ENCODE data around the gene UBE2QL1. TPM values are rescaled to one million over a fixed set of nuclear protein-coding genes. Genes with fewer than 3 reads are reported as not detected.

UBE2QL1 gene
- total RNA-seq, 1 donor from 2014 or later: 5.6 TPM

GRCh38 chr5:6404129-6404528, 44.5 kb upstream of the UBE2QL1 start:
- Mint-ChIP-seq H3K4me1 (ENCODE audit: unreplicated experiment) (no peaks in the 10 kb centered on the region), H3K36me3 (no peaks in the 10 kb centered on the region), H3K27ac (no peak overlapping the region), H3K4me3 (no peak overlapping the region), H3K9me3 (no peaks in the 10 kb centered on the region), H3K27me3 (peaks cover 53% of the 10 kb centered on the region)
- no peak for TF ChIP-seq CTCF (conservative IDR thresholded peaks at IDR 0.05)
- DNase-seq (ENCODE audit: extremely low spot score, unreplicated experiment): peak; percentile 32

- no peak for DNase-seq (ENCODE audit: extremely low spot score, unreplicated experiment)
- H3K27ac Mint-ChIP-seq: no peak overlapping the region
- H3K4me3 Mint-ChIP-seq: no peak overlapping the region
- no peaks in the 10 kb centered on the region for H3K9me3 Mint-ChIP-seq
- TF ChIP-seq CTCF (conservative IDR thresholded peaks at IDR 0.05): no peak
- H3K36me3 Mint-ChIP-seq: no peaks in the 10 kb centered on the region
- no peaks in the 10 kb centered on the region for H3K4me1 Mint-ChIP-seq (ENCODE audit: unreplicated experiment)
- peaks cover 53% of the 10 kb centered on the region for H3K27me3 Mint-ChIP-seq
These were observed 43.1 kb upstream of the UBE2QL1 start for GRCh38 chr5:6405591-6405990.

- TF ChIP-seq CTCF (conservative IDR thresholded peaks at IDR 0.05): no peak
- H3K4me3 Mint-ChIP-seq: no peak overlapping the region
- H3K27me3 Mint-ChIP-seq: peaks cover 45% of the 10 kb centered on the region
These were observed 41.0 kb upstream of the UBE2QL1 start for GRCh38 chr5:6407558-6408259.

GRCh38 chr5:6408260-6408596, 40.4 kb upstream of the UBE2QL1 start:
- no peaks in the 10 kb centered on the region for H3K9me3 Mint-ChIP-seq
- no peak overlapping the region for H3K4me3 Mint-ChIP-seq
- no peak for DNase-seq (ENCODE audit: extremely low spot score, unreplicated experiment)
- H3K36me3 Mint-ChIP-seq: no peaks in the 10 kb centered on the region
- H3K27ac Mint-ChIP-seq: no peak overlapping the region
- H3K27me3 Mint-ChIP-seq: peaks cover 46% of the 10 kb centered on the region
- no peak for TF ChIP-seq CTCF (conservative IDR thresholded peaks at IDR 0.05)
- H3K4me1 Mint-ChIP-seq (ENCODE audit: unreplicated experiment): no peaks in the 10 kb centered on the region

More at GRCh38 chr5:6407558-6408259, 41.0 kb upstream of the UBE2QL1 start:
- Mint-ChIP-seq H3K9me3 (no peaks in the 10 kb centered on the region), H3K4me1 (ENCODE audit: unreplicated experiment) (no peaks in the 10 kb centered on the region), H3K27ac (no peak overlapping the region), H3K36me3 (no peaks in the 10 kb centered on the region)
- no peak for DNase-seq (ENCODE audit: extremely low spot score, unreplicated experiment)

- no peaks in the 10 kb centered on the region for H3K9me3 Mint-ChIP-seq
- DNase-seq (ENCODE audit: extremely low spot score, unreplicated experiment): no peak
- no peak for TF ChIP-seq CTCF (conservative IDR thresholded peaks at IDR 0.05)
- H3K36me3 Mint-ChIP-seq: no peaks in the 10 kb centered on the region
- no peak overlapping the region for H3K27ac Mint-ChIP-seq
- H3K27me3 Mint-ChIP-seq: peaks cover 44% of the 10 kb centered on the region
- H3K4me1 Mint-ChIP-seq (ENCODE audit: unreplicated experiment): no peaks in the 10 kb centered on the region
- no peak overlapping the region for H3K4me3 Mint-ChIP-seq
These were observed 39.8 kb upstream of the UBE2QL1 start for GRCh38 chr5:6408627-6409446.

All from type B pancreatic cell (in vitro differentiated cells).